HG02938 (cell line): ENCODE data around the gene EN1.

Experiments used
- ATAC-seq: cut with Tn5 transposase; IDR thresholded peaks from one replicate; pipeline ENCODE4 v1.9.1; 2021; ENCODE audit warnings: mild to moderate bottlenecking, moderate library complexity; ENCODE audit not compliant: unreplicated experiment

Gene EN1

GRCh38 chr2:118843483-118844132, 3.8 kb downstream of the EN1 start:
- ATAC-seq, result no peak

GRCh38 chr2:118842661-118843482, 4.6 kb downstream of the EN1 start:
- no peak for ATAC-seq

GRCh38 chr2:118841828-118842461, 5.5 kb downstream of the EN1 start:
- ATAC-seq, result no peak

GRCh38 chr2:118841450-118841827, 6.0 kb downstream of the EN1 start:
- no peak for ATAC-seq

GRCh38 chr2:118838741-118839455, 8.6 kb downstream of the EN1 start:
- no peak for ATAC-seq

- no peak for ATAC-seq
Observed at GRCh38 chr2:118837621-118838020, 9.8 kb downstream of the EN1 start.

GRCh38 chr2:118837067-118837466, 10.4 kb downstream of the EN1 start:
- ATAC-seq, result no peak

GRCh38 chr2:118836411-118836930, 11.0 kb downstream of the EN1 start:
- no peak for ATAC-seq

- ATAC-seq, result no peak
Observed at GRCh38 chr2:118835746-118836410, 11.6 kb downstream of the EN1 start.

- ATAC-seq, result no peak
Observed at GRCh38 chr2:118834901-118835745, 12.3 kb downstream of the EN1 start.

GRCh38 chr2:118834440-118834810, 13.0 kb downstream of the EN1 start:
- no peak for ATAC-seq

- no peak for ATAC-seq
Observed at GRCh38 chr2:118833716-118834439, 13.6 kb downstream of the EN1 start.

GRCh38 chr2:118832791-118833715, 14.4 kb downstream of the EN1 start:
- no peak for ATAC-seq

GRCh38 chr2:118832071-118832790, 15.2 kb downstream of the EN1 start:
- no peak for ATAC-seq

- no peak for ATAC-seq
Observed at GRCh38 chr2:118830881-118831280, 16.6 kb downstream of the EN1 start.

- ATAC-seq, result no peak
Observed at GRCh38 chr2:118830118-118830517, 17.3 kb downstream of the EN1 start.

- ATAC-seq, result no peak
Observed at GRCh38 chr2:118826093-118826492, 21.4 kb downstream of the EN1 start.
